Measurements from ENCODE around the gene AOPEP. TPM values are rescaled to one million over a fixed set of nuclear protein-coding genes. Genes with fewer than 3 reads are reported as not detected.

AOPEP gene
- total and polyA plus RNA-seq, 2 of the 13 experiments (the other 11 are each of a cell fraction or from before 2014, with no cell fraction given): 22.2 to 41.6 TPM

GRCh38 chr9:94864196-94864595 lies 137.7 kb downstream of the AOPEP start:
- no peak for ATAC-seq
- H4K20me1 ChIP-seq (ENCODE audit: insufficient read depth, low read length): no peaks in the 10 kb centered on the region
- no peaks in the 10 kb centered on the region for H3K79me2 ChIP-seq (ENCODE audit: insufficient read depth, low read length)
- H3K9me3 ChIP-seq (ENCODE audit: low read length): no peaks in the 10 kb centered on the region
- no peak overlapping the region for H3K4me2 ChIP-seq (ENCODE audit: low read depth, low read length)
- TF ChIP-seq KAT2B (IDR thresholded peaks at IDR 0.05; ENCODE audit: borderline replicate concordance, low read depth, low read length) (no peak), ZNF577 (CRISPR knock-in tag; IDR thresholded peaks at IDR 0.05; ENCODE audit: borderline replicate concordance, low read depth) (no peak), TMF1 (CRISPR knock-in tag; IDR thresholded peaks at IDR 0.05; ENCODE audit: low read depth) (no peak), CEBPG (CRISPR knock-in tag; IDR thresholded peaks at IDR 0.05) (no peak), ADNP (CRISPR knock-in tag; IDR thresholded peaks at IDR 0.05) (no peak), FOXO1 (CRISPR knock-in tag; IDR thresholded peaks at IDR 0.05) (no peak), PRMT3 (CRISPR knock-in tag; IDR thresholded peaks at IDR 0.05; ENCODE audit: borderline replicate concordance, low read depth) (no peak), BORCS8-MEF2B (CRISPR knock-in tag; IDR thresholded peaks at IDR 0.05) (no peak), CBX5 (CRISPR knock-in tag; IDR thresholded peaks at IDR 0.05; ENCODE audit: borderline replicate concordance) (no peak), HOXA7 (CRISPR knock-in tag; IDR thresholded peaks at IDR 0.05) (no peak), ISX (CRISPR knock-in tag; conservative IDR thresholded peaks at IDR 0.05) (no peak)
- TF ChIP-seq, protein P1, sequence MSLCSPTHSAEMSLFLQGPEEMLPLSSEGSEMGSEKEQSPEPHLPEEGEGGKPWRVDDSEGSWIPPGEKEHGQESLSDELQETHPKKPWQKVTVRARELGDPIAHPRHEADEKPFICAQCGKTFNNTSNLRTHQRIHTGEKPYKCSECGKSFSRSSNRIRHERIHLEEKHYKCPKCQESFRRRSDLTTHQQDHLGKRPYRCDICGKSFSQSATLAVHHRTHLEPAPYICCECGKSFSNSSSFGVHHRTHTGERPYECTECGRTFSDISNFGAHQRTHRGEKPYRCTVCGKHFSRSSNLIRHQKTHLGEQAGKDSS (CRISPR knock-in tag; IDR thresholded peaks at IDR 0.05; ENCODE audit: borderline replicate concordance, low read depth): no peak
- TF ChIP-seq, protein P2, sequence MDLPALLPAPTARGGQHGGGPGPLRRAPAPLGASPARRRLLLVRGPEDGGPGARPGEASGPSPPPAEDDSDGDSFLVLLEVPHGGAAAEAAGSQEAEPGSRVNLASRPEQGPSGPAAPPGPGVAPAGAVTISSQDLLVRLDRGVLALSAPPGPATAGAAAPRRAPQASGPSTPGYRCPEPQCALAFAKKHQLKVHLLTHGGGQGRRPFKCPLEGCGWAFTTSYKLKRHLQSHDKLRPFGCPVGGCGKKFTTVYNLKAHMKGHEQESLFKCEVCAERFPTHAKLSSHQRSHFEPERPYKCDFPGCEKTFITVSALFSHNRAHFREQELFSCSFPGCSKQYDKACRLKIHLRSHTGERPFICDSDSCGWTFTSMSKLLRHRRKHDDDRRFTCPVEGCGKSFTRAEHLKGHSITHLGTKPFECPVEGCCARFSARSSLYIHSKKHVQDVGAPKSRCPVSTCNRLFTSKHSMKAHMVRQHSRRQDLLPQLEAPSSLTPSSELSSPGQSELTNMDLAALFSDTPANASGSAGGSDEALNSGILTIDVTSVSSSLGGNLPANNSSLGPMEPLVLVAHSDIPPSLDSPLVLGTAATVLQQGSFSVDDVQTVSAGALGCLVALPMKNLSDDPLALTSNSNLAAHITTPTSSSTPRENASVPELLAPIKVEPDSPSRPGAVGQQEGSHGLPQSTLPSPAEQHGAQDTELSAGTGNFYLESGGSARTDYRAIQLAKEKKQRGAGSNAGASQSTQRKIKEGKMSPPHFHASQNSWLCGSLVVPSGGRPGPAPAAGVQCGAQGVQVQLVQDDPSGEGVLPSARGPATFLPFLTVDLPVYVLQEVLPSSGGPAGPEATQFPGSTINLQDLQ (CRISPR knock-in tag; IDR thresholded peaks at IDR 0.05): no peak
- TF ChIP-seq, protein P3, sequence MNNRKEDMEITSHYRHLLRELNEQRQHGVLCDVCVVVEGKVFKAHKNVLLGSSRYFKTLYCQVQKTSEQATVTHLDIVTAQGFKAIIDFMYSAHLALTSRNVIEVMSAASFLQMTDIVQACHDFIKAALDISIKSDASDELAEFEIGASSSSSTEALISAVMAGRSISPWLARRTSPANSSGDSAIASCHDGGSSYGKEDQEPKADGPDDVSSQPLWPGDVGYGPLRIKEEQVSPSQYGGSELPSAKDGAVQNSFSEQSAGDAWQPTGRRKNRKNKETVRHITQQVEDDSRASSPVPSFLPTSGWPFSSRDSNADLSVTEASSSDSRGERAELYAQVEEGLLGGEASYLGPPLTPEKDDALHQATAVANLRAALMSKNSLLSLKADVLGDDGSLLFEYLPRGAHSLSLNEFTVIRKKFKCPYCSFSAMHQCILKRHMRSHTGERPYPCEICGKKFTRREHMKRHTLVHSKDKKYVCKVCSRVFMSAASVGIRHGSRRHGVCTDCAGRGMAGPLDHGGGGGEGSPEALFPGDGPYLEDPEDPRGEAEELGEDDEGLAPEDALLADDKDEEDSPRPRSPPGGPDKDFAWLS (CRISPR knock-in tag; IDR thresholded peaks at IDR 0.05; ENCODE audit: borderline replicate concordance): no peak
- H3K36me3 ChIP-seq (replicated peaks in 1 of 2; ENCODE audit: control insufficient read depth in 1 of 2, insufficient read depth in 2 of 2, low read length in 2 of 2): no peaks in the 10 kb centered on the region
- CTCF ChIA-PET (ENCODE audit: low intra/inter-chr PET ratio, low total read pairs): no interaction called here
- in situ Hi-C loops (cut with HindIII; ENCODE audit: extremely low pct_ligation_motif_present, low pct_unique_long_range_greater_than_20kb) (no loop called here), intact Hi-C loops (cut with micrococcal nuclease; ENCODE audit: unreplicated experiment) (no loop called here)
- H3K9ac ChIP-seq (ENCODE audit: insufficient read depth, low read depth, low read length): no peak overlapping the region
- peaks cover 54% of the 10 kb centered on the region for H3K4me1 ChIP-seq (ENCODE audit: insufficient read depth, low read length)
- no peak overlapping the region for H3K4me3 ChIP-seq (replicated peaks in 1 of 3; ENCODE audit: insufficient read depth in 1 of 3, low read depth in 2 of 3, low read length in 3 of 3)
- no peak overlapping the region for H2AFZ ChIP-seq (ENCODE audit: low read length)
- POLR2A ChIA-PET: no interaction called here
- no peaks in the 10 kb centered on the region for H3K27me3 ChIP-seq (ENCODE audit: control insufficient read depth in 1 of 2, insufficient read depth in 2 of 2, low read length in 2 of 2)
- FAIRE-seq: no peak
- BruUV-seq (replicated peaks): no TSS peak
- no peak overlapping the region for H3K27ac ChIP-seq (ENCODE audit: extremely low read length, insufficient read depth, low read length)
- no peak for DNase-seq (ENCODE audit: low spot score)
- WGBS (ENCODE audit: low lambda C conversion rate): 91% methylated on average over 3 of the region's 3 CpGs
